Mucosa of rectum (tissue), 2 donors: Measurements from ENCODE around the gene CAT.

Experiments
- H3K27ac ChIP-seq, 2 donors: one replicate each; pipeline ENCODE4 v1.7.0; 2013; ENCODE audit warnings: inconsistent platforms in 2 of 2, low read depth in 2 of 2, low read length in 2 of 2
- H3K27me3 ChIP-seq, 2 donors: one replicate each; pipeline ENCODE4 v1.7.0; 2013; ENCODE audit warnings: low read length in 2 of 2; ENCODE audit not compliant: control insufficient read depth in 2 of 2, insufficient read depth in 2 of 2
- H3K36me3 ChIP-seq, 2 donors: one replicate each; pipeline ENCODE4 v1.7.0; 2013; ENCODE audit warnings: low read length in 2 of 2; ENCODE audit not compliant: control insufficient read depth in 2 of 2, insufficient read depth in 2 of 2
- H3K4me1 ChIP-seq, 2 donors: one replicate each; pipeline ENCODE4 v1.7.0; 2013; ENCODE audit warnings: low read length in 2 of 2, mild to moderate bottlenecking in 1 of 2; ENCODE audit not compliant: control insufficient read depth in 2 of 2, insufficient read depth in 2 of 2
- H3K4me3 ChIP-seq, 2 donors: one replicate each; pipeline ENCODE4 v1.7.0; 2013; ENCODE audit warnings: low read length in 2 of 2
- H3K9ac ChIP-seq, 2 donors: one replicate each; pipeline ENCODE4 v1.7.0; 2013; ENCODE audit warnings: low read length in 2 of 2, low read depth in 1 of 2, mild to moderate bottlenecking in 1 of 2
- H3K9me3 ChIP-seq, 2 donors: one replicate each; pipeline ENCODE4 v1.7.0; 2013; ENCODE audit warnings: low read length in 2 of 2; ENCODE audit not compliant: control insufficient read depth in 2 of 2
- donor health status: healthy.
- donor health status: Normal muscosa, but diverticular disease.

Gene CAT

GRCh38 chr11:34473603-34474169 is 35.0 kb downstream of the CAT start:
- peaks cover 28 to 32% of the 10 kb centered on the region in 2 donors for H3K36me3 ChIP-seq

GRCh38 chr11:34475656-34476055 is 36.9 kb downstream of the CAT start:
- Histone ChIP-seq H3K27me3 (no peaks in the 10 kb centered on the region), H3K36me3 (peaks cover 14 to 21% of the 10 kb centered on the region in 2 donors), H3K4me1 (no peaks in the 10 kb centered on the region), H3K9ac (no peak overlapping the region), H3K9me3 (no peaks in the 10 kb centered on the region), H3K4me3 (no peak overlapping the region), H3K27ac (no peak overlapping the region)

More at GRCh38 chr11:34473603-34474169, 35.0 kb downstream of the CAT start:
- no peak overlapping the region for H3K9ac ChIP-seq
- H3K4me3 ChIP-seq, result no peak overlapping the region
- no peak overlapping the region for H3K27ac ChIP-seq
- no peaks in the 10 kb centered on the region for H3K9me3 ChIP-seq
- no peaks in the 10 kb centered on the region for H3K4me1 ChIP-seq
- H3K27me3 ChIP-seq, result no peaks in the 10 kb centered on the region

GRCh38 chr11:34476849-34477248 is 38.1 kb downstream of the CAT start:
- Histone ChIP-seq H3K4me1 (no peaks in the 10 kb centered on the region), H3K9me3 (no peaks in the 10 kb centered on the region), H3K27me3 (no peaks in the 10 kb centered on the region), H3K9ac (no peak overlapping the region), H3K4me3 (no peak overlapping the region), H3K27ac (no peak overlapping the region), H3K36me3 (peaks cover 6 to 10% of the 10 kb centered on the region in 2 donors)

- Histone ChIP-seq H3K27ac (no peak overlapping the region), H3K9me3 (no peaks in the 10 kb centered on the region), H3K4me1 (no peaks in the 10 kb centered on the region), H3K36me3 (no peaks in the 10 kb centered on the region), H3K27me3 (no peaks in the 10 kb centered on the region), H3K4me3 (no peak overlapping the region), H3K9ac (no peak overlapping the region)
Observed at GRCh38 chr11:34478845-34479663, 40.3 kb downstream of the CAT start.

- Histone ChIP-seq H3K36me3 (no peaks in the 10 kb centered on the region), H3K27me3 (no peaks in the 10 kb centered on the region), H3K4me3 (no peak overlapping the region), H3K4me1 (no peaks in the 10 kb centered on the region), H3K9me3 (no peaks in the 10 kb centered on the region), H3K27ac (no peak overlapping the region), H3K9ac (no peak overlapping the region)
Observed at GRCh38 chr11:34480314-34480713, 41.6 kb downstream of the CAT start.

GRCh38 chr11:34481307-34481706 is 42.6 kb downstream of the CAT start:
- no peaks in the 10 kb centered on the region for H3K36me3 ChIP-seq
- H3K27ac ChIP-seq, result no peak overlapping the region
- H3K4me3 ChIP-seq, result no peak overlapping the region
- H3K27me3 ChIP-seq, result no peaks in the 10 kb centered on the region
- no peak overlapping the region for H3K9ac ChIP-seq
- H3K4me1 ChIP-seq, result no peaks in the 10 kb centered on the region
- no peaks in the 10 kb centered on the region for H3K9me3 ChIP-seq

GRCh38 chr11:34483106-34483874 is 44.6 kb downstream of the CAT start:
- Histone ChIP-seq H3K9me3 (no peaks in the 10 kb centered on the region), H3K4me1 (no peaks in the 10 kb centered on the region), H3K36me3 (no peaks in the 10 kb centered on the region), H3K4me3 (no peak overlapping the region), H3K27me3 (no peaks in the 10 kb centered on the region), H3K9ac (no peak overlapping the region), H3K27ac (no peak overlapping the region)

GRCh38 chr11:34487430-34487829 is 48.7 kb downstream of the CAT start:
- no peaks in the 10 kb centered on the region for H3K36me3 ChIP-seq
- H3K4me3 ChIP-seq, result no peak overlapping the region
- no peaks in the 10 kb centered on the region for H3K9me3 ChIP-seq
- H3K27ac ChIP-seq, result no peak overlapping the region
- H3K9ac ChIP-seq, result no peak overlapping the region
- H3K27me3 ChIP-seq, result no peaks in the 10 kb centered on the region
- no peaks in the 10 kb centered on the region for H3K4me1 ChIP-seq

- Histone ChIP-seq H3K9ac (no peak overlapping the region), H3K27ac (no peak overlapping the region), H3K36me3 (no peaks in the 10 kb centered on the region), H3K4me3 (no peak overlapping the region), H3K4me1 (no peaks in the 10 kb centered on the region), H3K9me3 (no peaks in the 10 kb centered on the region), H3K27me3 (no peaks in the 10 kb centered on the region)
Observed at GRCh38 chr11:34488855-34489557, 50.3 kb downstream of the CAT start.
